Measurements from ENCODE around the gene PDCD6IP. TPM values are rescaled to one million over a fixed set of nuclear protein-coding genes. Genes with fewer than 3 reads are reported as not detected.

Gene PDCD6IP
- total and polyA plus RNA-seq, 2 of the 13 experiments (the other 11 are each of a cell fraction or from before 2014, with no cell fraction given): 62.5 to 85.6 TPM

DNA sequence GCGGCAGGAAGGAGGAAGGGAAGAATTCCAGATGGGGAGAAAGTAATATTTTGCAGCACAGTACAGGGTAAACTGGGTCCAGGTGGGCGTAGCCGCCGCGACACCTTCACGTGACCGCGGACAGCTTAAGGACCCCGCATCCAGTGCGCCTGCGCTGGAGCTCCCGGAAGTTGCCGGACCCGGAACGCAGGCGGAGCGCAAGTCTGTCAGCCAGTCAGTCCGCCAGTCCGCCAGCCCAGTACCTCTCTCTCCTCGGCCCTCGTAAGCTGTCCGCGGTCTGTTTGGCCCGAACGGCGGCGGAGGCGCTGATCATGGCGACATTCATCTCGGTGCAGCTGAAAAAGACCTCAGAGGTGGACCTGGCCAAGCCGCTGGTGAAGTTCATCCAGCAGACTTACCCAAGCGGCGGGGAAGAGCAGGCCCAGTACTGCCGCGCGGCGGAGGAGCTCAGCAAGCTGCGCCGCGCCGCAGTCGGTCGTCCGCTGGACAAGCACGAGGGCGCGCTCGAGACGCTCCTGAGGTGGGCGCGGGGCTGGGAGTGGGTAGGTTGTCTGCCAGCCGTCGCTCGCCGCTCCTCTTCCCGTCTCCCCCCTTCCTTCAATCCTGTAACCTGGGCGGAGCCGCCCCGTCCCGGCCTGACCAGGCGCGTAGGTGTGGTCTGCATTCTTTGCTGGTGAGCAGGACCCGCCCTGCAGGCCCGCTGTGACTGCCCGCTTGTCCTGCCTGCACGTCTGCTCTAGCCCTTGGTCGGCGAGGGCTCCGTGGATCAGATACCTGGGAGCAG is at the start of gene PDCD6IP (continued):
- TF ChIP-seq TBP (CRISPR knock-in tag; IDR thresholded peaks at IDR 0.05) (peak; percentile 97; the same call in 1 of the 2 replicates), SP140L (CRISPR knock-in tag; IDR thresholded peaks at IDR 0.05; ENCODE audit: borderline replicate concordance) (no peak), ZFP62 (CRISPR knock-in tag; IDR thresholded peaks at IDR 0.05) (0 out of 2 replicates have a peak, but pooled peaks have one; percentile 73), GTF3A (CRISPR knock-in tag; conservative IDR thresholded peaks at IDR 0.05) (peak; percentile 91; the same call in 1 of the 2 replicates), TAF1 (CRISPR knock-in tag; IDR thresholded peaks at IDR 0.05) (peak; percentile 94), SETDB1 (CRISPR knock-in tag; IDR thresholded peaks at IDR 0.05; ENCODE audit: borderline replicate concordance) (no peak), HMGA1 (CRISPR knock-in tag; conservative IDR thresholded peaks at IDR 0.05) (no peak), IKZF1 (IDR thresholded peaks at IDR 0.05) (no peak), ZNF17 (CRISPR knock-in tag; IDR thresholded peaks at IDR 0.05) (no peak), KLF13 (CRISPR knock-in tag; IDR thresholded peaks at IDR 0.05) (0 out of 2 replicates have a peak, but pooled peaks have one; percentile 50), ELF4 (CRISPR knock-in tag; IDR thresholded peaks at IDR 0.05; ENCODE audit: borderline replicate concordance) (peak; percentile 99), ZMYM3 (CRISPR knock-in tag; IDR thresholded peaks at IDR 0.05) (peak; percentile 53), ZNF563 (CRISPR knock-in tag; IDR thresholded peaks at IDR 0.05) (peak; percentile 71; the same call in 1 of the 2 replicates), RAD21 (CRISPR knock-in tag; IDR thresholded peaks at IDR 0.05) (peak; percentile 36; the same call in 1 of the 2 replicates), PAX8 (CRISPR knock-in tag; IDR thresholded peaks at IDR 0.05; ENCODE audit: borderline replicate concordance) (no peak; the same call in 1 of the 2 replicates), ATF1 (CRISPR knock-in tag; IDR thresholded peaks at IDR 0.05) (no peak), ZNF761 (CRISPR knock-in tag; conservative IDR thresholded peaks at IDR 0.05) (peak; percentile 94), GABPA (IDR thresholded peaks at IDR 0.05; ENCODE audit: low read depth, low read length) (peak; percentile 78), GABPA (CRISPR knock-in tag; IDR thresholded peaks at IDR 0.05; ENCODE audit: low read depth) (peak; percentile 90)
- TF ChIP-seq, protein P1, sequence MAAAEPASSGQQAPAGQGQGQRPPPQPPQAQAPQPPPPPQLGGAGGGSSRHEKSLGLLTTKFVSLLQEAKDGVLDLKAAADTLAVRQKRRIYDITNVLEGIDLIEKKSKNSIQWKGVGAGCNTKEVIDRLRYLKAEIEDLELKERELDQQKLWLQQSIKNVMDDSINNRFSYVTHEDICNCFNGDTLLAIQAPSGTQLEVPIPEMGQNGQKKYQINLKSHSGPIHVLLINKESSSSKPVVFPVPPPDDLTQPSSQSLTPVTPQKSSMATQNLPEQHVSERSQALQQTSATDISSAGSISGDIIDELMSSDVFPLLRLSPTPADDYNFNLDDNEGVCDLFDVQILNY (CRISPR knock-in tag; conservative IDR thresholded peaks at IDR 0.05): peak; percentile 11; the same call in 1 of the 2 replicates
- TF ChIP-seq, protein P2, sequence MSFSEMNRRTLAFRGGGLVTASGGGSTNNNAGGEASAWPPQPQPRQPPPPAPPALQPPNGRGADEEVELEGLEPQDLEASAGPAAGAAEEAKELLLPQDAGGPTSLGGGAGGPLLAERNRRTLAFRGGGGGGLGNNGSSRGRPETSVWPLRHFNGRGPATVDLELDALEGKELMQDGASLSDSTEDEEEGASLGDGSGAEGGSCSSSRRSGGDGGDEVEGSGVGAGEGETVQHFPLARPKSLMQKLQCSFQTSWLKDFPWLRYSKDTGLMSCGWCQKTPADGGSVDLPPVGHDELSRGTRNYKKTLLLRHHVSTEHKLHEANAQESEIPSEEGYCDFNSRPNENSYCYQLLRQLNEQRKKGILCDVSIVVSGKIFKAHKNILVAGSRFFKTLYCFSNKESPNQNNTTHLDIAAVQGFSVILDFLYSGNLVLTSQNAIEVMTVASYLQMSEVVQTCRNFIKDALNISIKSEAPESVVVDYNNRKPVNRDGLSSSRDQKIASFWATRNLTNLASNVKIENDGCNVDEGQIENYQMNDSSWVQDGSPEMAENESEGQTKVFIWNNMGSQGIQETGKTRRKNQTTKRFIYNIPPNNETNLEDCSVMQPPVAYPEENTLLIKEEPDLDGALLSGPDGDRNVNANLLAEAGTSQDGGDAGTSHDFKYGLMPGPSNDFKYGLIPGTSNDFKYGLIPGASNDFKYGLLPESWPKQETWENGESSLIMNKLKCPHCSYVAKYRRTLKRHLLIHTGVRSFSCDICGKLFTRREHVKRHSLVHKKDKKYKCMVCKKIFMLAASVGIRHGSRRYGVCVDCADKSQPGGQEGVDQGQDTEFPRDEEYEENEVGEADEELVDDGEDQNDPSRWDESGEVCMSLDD (CRISPR knock-in tag; IDR thresholded peaks at IDR 0.05; ENCODE audit: borderline replicate concordance): 0 out of 2 replicates have a peak, but pooled peaks have one; percentile 22
- TF ChIP-seq, protein P3, sequence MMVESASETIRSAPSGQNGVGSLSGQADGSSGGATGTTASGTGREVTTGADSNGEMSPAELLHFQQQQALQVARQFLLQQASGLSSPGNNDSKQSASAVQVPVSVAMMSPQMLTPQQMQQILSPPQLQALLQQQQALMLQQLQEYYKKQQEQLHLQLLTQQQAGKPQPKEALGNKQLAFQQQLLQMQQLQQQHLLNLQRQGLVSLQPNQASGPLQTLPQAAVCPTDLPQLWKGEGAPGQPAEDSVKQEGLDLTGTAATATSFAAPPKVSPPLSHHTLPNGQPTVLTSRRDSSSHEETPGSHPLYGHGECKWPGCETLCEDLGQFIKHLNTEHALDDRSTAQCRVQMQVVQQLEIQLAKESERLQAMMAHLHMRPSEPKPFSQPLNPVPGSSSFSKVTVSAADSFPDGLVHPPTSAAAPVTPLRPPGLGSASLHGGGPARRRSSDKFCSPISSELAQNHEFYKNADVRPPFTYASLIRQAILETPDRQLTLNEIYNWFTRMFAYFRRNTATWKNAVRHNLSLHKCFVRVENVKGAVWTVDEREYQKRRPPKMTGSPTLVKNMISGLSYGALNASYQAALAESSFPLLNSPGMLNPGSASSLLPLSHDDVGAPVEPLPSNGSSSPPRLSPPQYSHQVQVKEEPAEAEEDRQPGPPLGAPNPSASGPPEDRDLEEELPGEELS (CRISPR knock-in tag; IDR thresholded peaks at IDR 0.05): peak; percentile 16; the same call in 1 of the 2 replicates
- TF ChIP-seq, protein P4, sequence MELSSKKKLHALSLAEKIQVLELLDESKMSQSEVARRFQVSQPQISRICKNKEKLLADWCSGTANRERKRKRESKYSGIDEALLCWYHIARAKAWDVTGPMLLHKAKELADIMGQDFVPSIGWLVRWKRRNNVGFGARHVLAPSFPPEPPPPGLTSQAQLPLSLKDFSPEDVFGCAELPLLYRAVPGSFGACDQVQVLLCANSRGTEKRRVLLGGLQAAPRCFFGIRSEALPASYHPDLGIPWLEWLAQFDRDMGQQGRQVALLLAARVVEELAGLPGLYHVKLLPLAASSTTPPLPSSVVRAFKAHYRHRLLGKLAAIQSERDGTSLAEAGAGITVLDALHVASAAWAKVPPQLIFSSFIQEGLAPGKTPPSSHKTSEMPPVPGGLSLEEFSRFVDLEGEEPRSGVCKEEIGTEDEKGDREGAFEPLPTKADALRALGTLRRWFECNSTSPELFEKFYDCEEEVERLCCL (CRISPR knock-in tag; IDR thresholded peaks at IDR 0.05; ENCODE audit: borderline replicate concordance): peak; percentile 82; the same call in 1 of the 2 replicates
